GM18505 (cell line): ENCODE data around the gene DMGDH.

Experiments used
- ATAC-seq: cut with Tn5 transposase; IDR thresholded peaks from one replicate; pipeline ENCODE4 v1.9.1; 2021; ENCODE audit not compliant: unreplicated experiment
- POLR2A ChIP-seq: IDR thresholded peaks from 4 replicates; pipeline ENCODE4 v1.6.1; 2011; ENCODE audit warnings: borderline replicate concordance; ENCODE audit not compliant: insufficient read depth, insufficient read length; ENCODE audit errors: extremely low read depth

The DMGDH gene

GRCh38 chr5:79086116-79086515 lies 16.6 kb upstream of the DMGDH start:
- no peak for ATAC-seq
- TF ChIP-seq POLR2A: no peak

GRCh38 chr5:79081779-79082178 lies 12.3 kb upstream of the DMGDH start:
- ATAC-seq: no peak
- TF ChIP-seq POLR2A: no peak

DNA sequence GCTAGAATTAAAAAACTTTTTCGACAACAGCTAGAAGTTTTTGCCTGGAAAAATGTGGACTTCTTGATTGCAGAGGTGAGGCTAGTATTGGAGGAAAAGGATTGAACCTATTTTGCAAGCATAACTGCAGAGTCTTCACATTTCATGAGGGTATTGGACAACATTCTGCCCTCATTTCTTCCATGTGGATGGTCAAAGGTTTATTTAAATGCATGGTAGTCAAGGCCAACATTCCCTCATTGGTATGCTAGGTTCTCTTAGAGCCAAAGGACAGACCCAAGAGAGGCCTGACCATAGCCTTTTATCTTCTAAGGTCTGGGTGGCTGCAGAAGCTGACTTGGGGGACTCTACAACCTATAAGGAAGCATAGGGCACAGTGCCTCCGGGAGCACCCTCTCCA lies 11.3 kb upstream of the DMGDH start:
- no peak for TF ChIP-seq POLR2A
- no peak for ATAC-seq

- ATAC-seq: no peak
Measured at GRCh38 chr5:79077680-79078365, 8.3 kb upstream of the DMGDH start.

GRCh38 chr5:79076819-79077218 lies 7.3 kb upstream of the DMGDH start:
- ATAC-seq: no peak
- TF ChIP-seq POLR2A: no peak

More at GRCh38 chr5:79077680-79078365, 8.3 kb upstream of the DMGDH start:
- no peak for TF ChIP-seq POLR2A

GRCh38 chr5:79075646-79076426 lies 6.4 kb upstream of the DMGDH start:
- no peak for ATAC-seq
- TF ChIP-seq POLR2A: no peak

- no peak for TF ChIP-seq POLR2A
- ATAC-seq: no peak
Measured at GRCh38 chr5:79074641-79075040, 5.2 kb upstream of the DMGDH start.

GRCh38 chr5:79070350-79070667 lies 835 bp upstream of the DMGDH start:
- ATAC-seq: no peak

GRCh38 chr5:79062436-79062835 lies 7.0 kb downstream of the DMGDH start:
- no peak for TF ChIP-seq POLR2A
- ATAC-seq: no peak

More at GRCh38 chr5:79070350-79070667, 835 bp upstream of the DMGDH start:
- no peak for TF ChIP-seq POLR2A

GRCh38 chr5:79059674-79060073 lies 9.8 kb downstream of the DMGDH start:
- ATAC-seq: no peak
- TF ChIP-seq POLR2A: no peak

- no peak for TF ChIP-seq POLR2A
- ATAC-seq: no peak
Measured at GRCh38 chr5:79056847-79057246, 12.6 kb downstream of the DMGDH start.

DNA sequence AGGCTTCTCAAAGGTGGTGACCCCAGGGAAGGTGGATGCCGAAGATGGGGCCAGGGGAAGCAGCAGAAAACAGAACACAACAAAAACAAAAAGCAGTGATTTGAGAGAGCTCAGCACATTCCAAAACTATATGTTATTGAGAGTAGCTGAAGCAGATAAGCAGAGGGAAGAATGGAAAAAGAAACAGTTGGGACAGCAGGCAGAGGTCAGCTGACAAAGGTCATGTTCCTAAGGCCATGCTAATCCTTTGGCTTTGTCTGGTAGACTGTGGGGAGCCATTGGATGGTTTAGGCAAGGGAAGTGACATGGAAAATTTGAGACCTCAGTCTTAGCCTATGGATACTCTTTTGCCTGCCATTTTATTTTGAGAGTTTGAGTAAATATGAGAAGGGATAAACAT lies 14.5 kb downstream of the DMGDH start:
- TF ChIP-seq POLR2A: no peak
- no peak for ATAC-seq

GRCh38 chr5:79053321-79053720 lies 16.2 kb downstream of the DMGDH start:
- TF ChIP-seq POLR2A: no peak
- no peak for ATAC-seq

- no peak for TF ChIP-seq POLR2A
- no peak for ATAC-seq
Measured at GRCh38 chr5:79050498-79050897, 19.0 kb downstream of the DMGDH start.

GRCh38 chr5:79048437-79048836 lies 21.0 kb downstream of the DMGDH start:
- TF ChIP-seq POLR2A: no peak
- ATAC-seq: no peak

GRCh38 chr5:79047199-79047598 lies 22.3 kb downstream of the DMGDH start:
- no peak for TF ChIP-seq POLR2A
- no peak for ATAC-seq
